K562 (cell line): ENCODE results near the gene CHST2. TPM values are rescaled to one million over a fixed set of nuclear protein-coding genes. Genes with fewer than 3 reads are reported as not detected.

Experiments
- ATAC-seq: fragments of 200-7000 bp; cut with Tn5 transposase; 3 replicates; pipeline ENCODE4 v1.9.1; 2020; ENCODE audit warnings: moderate library complexity
- BruUV-seq: library from RNA; stranded (reverse); fragments of 400-500 nt; replicated peaks from 2 replicates; lab custom pipeline; 2021; lab: Mats Ljungman, UMichigan
- CTCF ChIA-PET: fragments of 300-600 bp; formaldehyde crosslinking; extraction: SDS; loops from one replicate; lab custom pipeline; 2021; ENCODE audit warnings: low intra/inter-chr PET ratio; lab: Yijun Ruan, JAX
- POLR2A ChIA-PET: fragments of 300-600, 350-650 bp; sonication (Branson Sonifier 250); formaldehyde crosslinking; extraction: SDS; loops from one replicate; lab custom pipeline; 2021; ENCODE audit warnings: antibody characterized with exemption, inconsistent platforms; lab: Yijun Ruan, JAX
- DNase-seq, 4 experiments: peaks; one replicate each; pipeline versions ENCODE4 v3.0.0 to v3.0.0-alpha.2; 2011 to 2018; ENCODE audit warnings: low spot score in 3 of 4, mixed read lengths in 3 of 4; ENCODE audit errors: extremely low read depth in 1 of 4
- FAIRE-seq: peaks from 2 replicates; lab custom pipeline; 2011; peaks lifted over from hg19 to GRCh38; lab: Jason Lieb, UNC
- H2AFZ ChIP-seq: 2 replicates; pipeline ENCODE4 v1.6.0; 2011; ENCODE audit warnings: low read depth, low read length, control low read depth, inconsistent platforms
- H3K27ac ChIP-seq: fragments of 200-600 bp; 3 replicates; pipeline ENCODE4 v1.8.0; 2011; ENCODE audit warnings: low read depth, mild to moderate bottlenecking, control low read depth, inconsistent platforms, low read length, moderate library complexity, mixed read lengths; ENCODE audit errors: extremely low read depth
- H3K27me3 ChIP-seq, 2 experiments: fragments of 300-600 bp in 1 of 2; 2 replicates in 1 of 2; 3 replicates in 1 of 2; pipeline versions ENCODE4 v1.6.0 to v1.8.0; 2011; ENCODE audit warnings: inconsistent platforms in 2 of 2, low read length in 2 of 2, mild to moderate bottlenecking in 1 of 2, mixed read lengths in 1 of 2, moderate library complexity in 1 of 2; ENCODE audit not compliant: control insufficient read depth in 2 of 2, insufficient read depth in 2 of 2
- H3K36me3 ChIP-seq: fragments of 300-600 bp; 3 replicates; pipeline ENCODE4 v1.8.0; 2011; ENCODE audit warnings: mild to moderate bottlenecking, low read length, inconsistent platforms; ENCODE audit not compliant: control insufficient read depth, insufficient read depth
- H3K4me1 ChIP-seq, 2 experiments: fragments of 200-600 bp in 1 of 2; replicated peaks in 1 of 2; 2 replicates in 1 of 2; 3 replicates in 1 of 2; pipeline versions ENCODE4 v1.5.1 to v1.8.0; 2011; ENCODE audit warnings: inconsistent platforms in 2 of 2, low read length in 2 of 2, mild to moderate bottlenecking in 1 of 2, mixed read lengths in 1 of 2, moderate library complexity in 1 of 2; ENCODE audit not compliant: control insufficient read depth in 2 of 2, insufficient read depth in 2 of 2
- H3K4me2 ChIP-seq: 2 replicates; pipeline ENCODE4 v1.6.1; 2011; ENCODE audit warnings: low read length, control low read depth, inconsistent platforms, mixed read lengths; ENCODE audit not compliant: insufficient read depth
- H3K4me3 ChIP-seq: fragments of 200-600 bp; sonication (generic), shearing (Covaris generic); 2 replicates; pipeline ENCODE4 v1.5.1; 2016; ENCODE audit warnings: control low read depth, inconsistent platforms
- H3K79me2 ChIP-seq: fragments of 200-600 bp; 3 replicates; pipeline ENCODE4 v1.8.0; 2011; ENCODE audit warnings: low read length, inconsistent platforms; ENCODE audit not compliant: control insufficient read depth, insufficient read depth
- H3K9ac ChIP-seq, 2 experiments: 2 replicates each; pipeline versions ENCODE4 v1.6.0 to v1.6.1; 2011; ENCODE audit warnings: low read depth in 2 of 2, low read length in 2 of 2, control low read depth in 1 of 2, inconsistent platforms in 1 of 2, mild to moderate bottlenecking in 1 of 2, mixed read lengths in 1 of 2; ENCODE audit not compliant: insufficient read depth in 1 of 2
- H3K9me1 ChIP-seq: one replicate; pipeline ENCODE4 v1.6.0; 2011; ENCODE audit warnings: inconsistent platforms, mild to moderate bottlenecking, low read length, moderate library complexity; ENCODE audit not compliant: control insufficient read depth, insufficient read depth
- H3K9me3 ChIP-seq: replicated peaks from 2 replicates; pipeline ENCODE4 v1.5.1; 2011; ENCODE audit warnings: low read depth, low read length, inconsistent platforms; ENCODE audit not compliant: control insufficient read depth, insufficient read depth
- H4K20me1 ChIP-seq: replicated peaks from 2 replicates; pipeline ENCODE4 v1.6.1; 2011; ENCODE audit warnings: low read length, inconsistent platforms, mixed read lengths; ENCODE audit not compliant: control insufficient read depth, insufficient read depth
- ATF3 ChIP-seq, 2 experiments: fragments of 450-650 bp in 1 of 2; sonication (generic) in 1 of 2; formaldehyde crosslinking in 1 of 2; IDR thresholded peaks in 1 of 2; conservative IDR thresholded peaks in 1 of 2; 2 replicates each; pipeline versions ENCODE4 v1.6.1 to v1.8.1; 2016 to 2023; ENCODE audit warnings: mild to moderate bottlenecking in 2 of 2, moderate library complexity in 2 of 2, inconsistent platforms in 1 of 2, missing genetic modification reagents in 1 of 2
- HDAC1 ChIP-seq, 2 experiments: fragments of 450-650 bp; IDR thresholded peaks; 2 replicates each; pipeline ENCODE4 v1.6.1; 2016 to 2017; ENCODE audit warnings: inconsistent platforms in 1 of 2, mild to moderate bottlenecking in 1 of 2, moderate library complexity in 1 of 2
- KDM1A ChIP-seq, 2 experiments: fragments of 450-650 bp; IDR thresholded peaks; 2 replicates each; pipeline ENCODE4 v1.6.1; 2016; ENCODE audit warnings: mild to moderate bottlenecking in 2 of 2
- LCOR ChIP-seq: sonication (generic); formaldehyde crosslinking; IDR thresholded peaks from 2 replicates; pipeline ENCODE4 v1.8.0; 2022; ENCODE audit warnings: mild to moderate bottlenecking, missing genetic modification reagents
- ZFP91 ChIP-seq: sonication (generic); formaldehyde crosslinking; IDR thresholded peaks from 2 replicates; pipeline ENCODE4 v1.8.0; 2022; ENCODE audit warnings: mild to moderate bottlenecking, missing genetic modification reagents
- ZNF592 ChIP-seq: fragments of 450-650 bp; IDR thresholded peaks from 2 replicates; pipeline ENCODE4 v1.6.1; 2017; ENCODE audit warnings: antibody characterized with exemption, mild to moderate bottlenecking
- WGBS: fragments of 100-300 bp; shearing (Covaris generic); methylation state at CpG from one replicate; pipeline ENCODE4 v1.1.6; 2016; ENCODE audit warnings: low coverage, mixed read lengths; ENCODE audit not compliant: insufficient coverage; ENCODE audit errors: missing lambda C conversion rate; 5-methylcytosine and 5-hydroxymethylcytosine counted together
- in situ Hi-C: fragments of 300-500 bp; cut with MboI; formaldehyde crosslinking; loops from 4 replicates; pipeline ENCODE4 v1.15.0; 2018; ENCODE audit warnings: inconsistent platforms, mixed read lengths
- intact Hi-C: fragments of 100-400 bp; cut with micrococcal nuclease; formaldehyde crosslinking; loops from 2 replicates; pipeline ENCODE4 v1.14.2; 2022
- polyA plus RNA-seq, 8 experiments: library from polyadenylated mRNA; depleted of rRNA in 4 of 8; stranded (reverse) in 5 of 8; unstranded in 3 of 8; fragments of >200 nt; fragmentation: Nextera tagmentation in 2 of 8; fragmentation: Illumina TruSeq in 1 of 8; extraction: Ambion mirVana in 2 of 8; extraction: Trizol in 1 of 8; gene quantifications; 2 replicates each; pipeline versions ENCODE4 v1.2.1 to v1.2.3, GENCODE V29; 2011 to 2014; ENCODE audit warnings: inconsistent platforms in 1 of 8, missing spikeins in 1 of 8
- total RNA-seq, 7 experiments: library from RNA; depleted of rRNA in 6 of 7; stranded (reverse); fragments of >200 nt in 6 of 7; fragmentation: Illumina TruSeq in 2 of 7; extraction: Trizol in 2 of 7; gene quantifications; 2 replicates each; pipeline versions ENCODE4 v1.2.1 to v1.2.3, GENCODE V29; 2011 to 2021; ENCODE audit warnings: low replicate concordance in 1 of 7

CHST2 gene
- total and polyA plus RNA-seq, 9 of the 15 experiments (the other 6 are each of a cell fraction or from before 2014, with no cell fraction given), result 3.4 to 60.3 (median 13.9) TPM

GRCh38 chr3:143078883-143079282 is 40.7 kb upstream of the CHST2 start:
- Histone ChIP-seq H2AFZ (peak overlapping the region; percentile 28; the same call in 1 of the 2 replicates), H3K9me3 (no peaks in the 10 kb centered on the region), H3K4me3 (no peak overlapping the region), H3K4me2 (no peak overlapping the region), H3K36me3 (no peaks in the 10 kb centered on the region), H3K79me2 (no peaks in the 10 kb centered on the region), H3K9ac (no peak overlapping the region), H3K27ac (no peak overlapping the region), H3K27me3 (no peaks in the 10 kb centered on the region), H4K20me1 (no peaks in the 10 kb centered on the region), H3K9me1 (no peaks in the 10 kb centered on the region), H3K4me1 (peaks cover 23 to 32% of the 10 kb centered on the region in 2 experiments; a peak in 4 of 5 replicates)
- no TSS peak for BruUV-seq
- POLR2A ChIA-PET, result no interaction called here
- CTCF ChIA-PET, result no interaction called here
- 72% methylated on average over 4 of the region's 4 CpGs for WGBS
- intact Hi-C loops, result no loop called here
- TF ChIP-seq KDM1A (IDR thresholded peaks at IDR 0.05), result peak; percentile 71 to 79; a peak in 3 of 4 replicates
- peak in 1 of 2 experiments; percentile 34; a peak in 1 of 4 replicates for TF ChIP-seq HDAC1 (IDR thresholded peaks at IDR 0.05)
- 0 out of 2 replicates have a peak, but pooled peaks have one; percentile 7 for TF ChIP-seq ATF3 (IDR thresholded peaks at IDR 0.05)
- no peak for TF ChIP-seq ATF3 (CRISPR knock-in tag; conservative IDR thresholded peaks at IDR 0.05)
- TF ChIP-seq LCOR (CRISPR knock-in tag), result no peak
- TF ChIP-seq ZFP91 (CRISPR knock-in tag), result no peak
- TF ChIP-seq ZNF592, result 0 out of 2 replicates have a peak, but pooled peaks have one; percentile 27
- in situ Hi-C loops, result no loop called here
- DNase-seq (no peak), ATAC-seq (no peak), FAIRE-seq (no peak)
